ENCODE results near the gene EMID1. TPM values are rescaled to one million over a fixed set of nuclear protein-coding genes. Genes with fewer than 3 reads are reported as not detected.

Gene EMID1
- polyA plus RNA-seq, 1 of the 3 experiments (the other 2 are of a cell fraction), result 1.1 TPM

GRCh38 chr22:29224859-29225410 is 19.2 kb downstream of the EMID1 start:
- WGBS (ENCODE audit: low lambda C conversion rate), result 65% methylated on average over 2 of the region's 7 CpGs
- DNase-seq, result peak; percentile 22

GRCh38 chr22:29225422-29226090 is 19.9 kb downstream of the EMID1 start:
- Histone ChIP-seq H3K36me3 (replicated peaks in 1 of 2; ENCODE audit: control insufficient read depth in 1 of 2, insufficient read depth in 2 of 2, low read length in 1 of 2) (no peaks in the 10 kb centered on the region), H3K79me2 (ENCODE audit: insufficient read depth) (no peaks in the 10 kb centered on the region), H2AFZ (ENCODE audit: low read depth) (no peak overlapping the region), H4K20me1 (ENCODE audit: insufficient read depth) (no peaks in the 10 kb centered on the region), H3K4me3 (ENCODE audit: low read depth in 2 of 2, low read length in 1 of 2) (no peak overlapping the region), H3K27me3 (ENCODE audit: insufficient read depth) (no peaks in the 10 kb centered on the region), H3K9ac (no peak overlapping the region), H3K9me3 (no peaks in the 10 kb centered on the region), H3K4me2 (no peak overlapping the region), H3K9me2 (no peaks in the 10 kb centered on the region), H3K27ac (ENCODE audit: low read depth in 2 of 2, low read length in 1 of 2) (no peak overlapping the region), H3K4me1 (ENCODE audit: control insufficient read depth in 1 of 2, insufficient read depth in 2 of 2, low read depth in 1 of 2, low read length in 1 of 2) (peaks cover 0 to 10% of the 10 kb centered on the region in 2 experiments; a peak in 1 of 4 replicates), H3F3A (replicated peaks; ENCODE audit: insufficient read depth) (no peaks in the 10 kb centered on the region)
- ChIA-PET POLR2A (interaction anchor here (0.8 kb wide), 1 partner anchor 16 kb away, joined by 3 read pairs; no protein-coding TSS in a partner anchor), CTCF (interaction anchor here (1.9 to 4.1 kb wide), 2 partner anchors 20 to 21 kb away, joined by 4 to 21 read pairs; no protein-coding TSS in a partner anchor)
- peak; percentile 32 for DNase-seq
- TF ChIP-seq EZH2phosphoT487 (IDR thresholded peaks at IDR 0.05; ENCODE audit: borderline replicate concordance, low read depth), result no peak
- TF ChIP-seq MXI1 (IDR thresholded peaks at IDR 0.05; ENCODE audit: low read depth, low read length), result no peak
- TF ChIP-seq GATA2 (CRISPR knock-in tag; IDR thresholded peaks at IDR 0.05), result no peak
- no peak for TF ChIP-seq YY1 (IDR thresholded peaks at IDR 0.05; ENCODE audit: low read depth)
- TF ChIP-seq USF1 (IDR thresholded peaks at IDR 0.05; ENCODE audit: borderline replicate concordance, low read depth), result no peak
- no peak for TF ChIP-seq REST (IDR thresholded peaks at IDR 0.05; ENCODE audit: low read depth, low read length)
- TF ChIP-seq CTCF (IDR thresholded peaks at IDR 0.05), result no peak
- no peak for TF ChIP-seq TCF12 (IDR thresholded peaks at IDR 0.05)
- no peak for TF ChIP-seq USF2 (IDR thresholded peaks at IDR 0.05; ENCODE audit: borderline replicate concordance, low read depth, low read length)
- TF ChIP-seq RCOR1 (IDR thresholded peaks at IDR 0.05; ENCODE audit: low read length), result no peak
- no peak for TF ChIP-seq RFX5 (IDR thresholded peaks at IDR 0.05; ENCODE audit: low read length)
- TF ChIP-seq TAF1 (IDR thresholded peaks at IDR 0.05; ENCODE audit: borderline replicate concordance, low read depth, low read length), result no peak
- no peak for TF ChIP-seq RAD21 (IDR thresholded peaks at IDR 0.05; ENCODE audit: low read length)
- no peak for TF ChIP-seq NFIC (IDR thresholded peaks at IDR 0.05; ENCODE audit: borderline replicate concordance)
- no peak for TF ChIP-seq GABPA (IDR thresholded peaks at IDR 0.05; ENCODE audit: low read depth)
- no peak for TF ChIP-seq MEF2A (IDR thresholded peaks at IDR 0.05; ENCODE audit: borderline replicate concordance, low read depth)
- no peak for TF ChIP-seq SIN3A (IDR thresholded peaks at IDR 0.05; ENCODE audit: borderline replicate concordance, low read depth, low read length)
- 63% methylated on average over 9 of the region's 16 CpGs for WGBS (ENCODE audit: low lambda C conversion rate)

More at GRCh38 chr22:29224859-29225410, 19.2 kb downstream of the EMID1 start:
- Histone ChIP-seq H3K36me3 (replicated peaks in 1 of 2; ENCODE audit: control insufficient read depth in 1 of 2, insufficient read depth in 2 of 2, low read length in 1 of 2) (no peaks in the 10 kb centered on the region), H3K9me3 (no peaks in the 10 kb centered on the region), H3K4me1 (ENCODE audit: control insufficient read depth in 1 of 2, insufficient read depth in 2 of 2, low read depth in 1 of 2, low read length in 1 of 2) (peaks cover 0 to 10% of the 10 kb centered on the region in 2 experiments; a peak in 1 of 4 replicates), H3K9me2 (no peaks in the 10 kb centered on the region), H4K20me1 (ENCODE audit: insufficient read depth) (no peaks in the 10 kb centered on the region), H3K4me2 (no peak overlapping the region), H2AFZ (ENCODE audit: low read depth) (no peak overlapping the region), H3K27me3 (ENCODE audit: insufficient read depth) (no peaks in the 10 kb centered on the region), H3K4me3 (ENCODE audit: low read depth in 2 of 2, low read length in 1 of 2) (no peak overlapping the region), H3F3A (replicated peaks; ENCODE audit: insufficient read depth) (no peaks in the 10 kb centered on the region), H3K79me2 (ENCODE audit: insufficient read depth) (no peaks in the 10 kb centered on the region), H3K9ac (no peak overlapping the region), H3K27ac (ENCODE audit: low read depth in 2 of 2, low read length in 1 of 2) (no peak overlapping the region)
- no peak for TF ChIP-seq EZH2phosphoT487 (IDR thresholded peaks at IDR 0.05; ENCODE audit: borderline replicate concordance, low read depth)
- ChIA-PET CTCF (interaction anchor here (1.9 to 4.1 kb wide), 2 partner anchors 21 to 22 kb away, joined by 4 to 21 read pairs; no protein-coding TSS in a partner anchor), POLR2A (interaction anchor here (0.8 kb wide), 1 partner anchor 15 kb away, joined by 3 read pairs; no protein-coding TSS in a partner anchor)
